Dedifferentiated amniotic fluid mesenchymal stem cell (primary cell): Measurements from ENCODE around the gene PHF21A.

Experiments used
- DNase-seq: peaks from one replicate; pipeline ENCODE4 v3.0.0-alpha.2; 2016; ENCODE audit errors: extremely low spot score

Gene PHF21A

DNA sequence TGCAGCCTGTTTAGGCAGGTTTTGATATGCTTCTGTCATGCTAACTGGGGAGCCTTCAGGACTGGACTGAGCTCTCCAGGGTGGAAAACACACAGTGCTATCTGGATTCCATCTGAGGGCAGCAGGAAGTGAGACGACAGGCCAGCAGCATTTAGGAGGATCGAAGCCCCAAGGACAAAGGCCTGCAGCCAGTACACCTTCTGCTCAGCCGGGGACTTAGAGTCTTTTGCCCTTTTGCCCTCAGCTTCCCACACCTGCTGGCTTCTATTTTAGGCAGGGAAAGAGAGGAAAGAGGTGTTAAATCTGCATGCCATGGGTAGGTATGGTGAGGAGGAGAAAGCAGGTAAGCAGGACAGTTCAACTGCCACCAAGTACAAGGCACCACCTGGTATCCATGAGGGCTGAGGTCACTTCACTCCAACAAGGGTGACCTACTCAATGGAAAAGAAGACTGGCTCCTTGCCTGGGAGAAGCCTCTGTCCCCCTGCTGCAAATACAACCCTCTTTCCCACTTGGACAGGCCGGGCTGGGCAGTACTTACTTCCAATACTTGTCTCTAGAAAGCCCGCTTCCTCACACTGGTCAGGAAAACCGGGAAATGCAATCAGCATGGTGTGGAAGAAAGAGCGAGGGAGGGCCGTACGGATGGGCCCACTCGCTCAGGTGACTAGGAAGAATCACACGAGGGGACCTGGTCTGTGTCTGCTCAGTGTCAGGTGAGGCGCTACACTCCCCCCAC is 186.5 kb downstream of the PHF21A start:
- DNase-seq = no peak

DNA sequence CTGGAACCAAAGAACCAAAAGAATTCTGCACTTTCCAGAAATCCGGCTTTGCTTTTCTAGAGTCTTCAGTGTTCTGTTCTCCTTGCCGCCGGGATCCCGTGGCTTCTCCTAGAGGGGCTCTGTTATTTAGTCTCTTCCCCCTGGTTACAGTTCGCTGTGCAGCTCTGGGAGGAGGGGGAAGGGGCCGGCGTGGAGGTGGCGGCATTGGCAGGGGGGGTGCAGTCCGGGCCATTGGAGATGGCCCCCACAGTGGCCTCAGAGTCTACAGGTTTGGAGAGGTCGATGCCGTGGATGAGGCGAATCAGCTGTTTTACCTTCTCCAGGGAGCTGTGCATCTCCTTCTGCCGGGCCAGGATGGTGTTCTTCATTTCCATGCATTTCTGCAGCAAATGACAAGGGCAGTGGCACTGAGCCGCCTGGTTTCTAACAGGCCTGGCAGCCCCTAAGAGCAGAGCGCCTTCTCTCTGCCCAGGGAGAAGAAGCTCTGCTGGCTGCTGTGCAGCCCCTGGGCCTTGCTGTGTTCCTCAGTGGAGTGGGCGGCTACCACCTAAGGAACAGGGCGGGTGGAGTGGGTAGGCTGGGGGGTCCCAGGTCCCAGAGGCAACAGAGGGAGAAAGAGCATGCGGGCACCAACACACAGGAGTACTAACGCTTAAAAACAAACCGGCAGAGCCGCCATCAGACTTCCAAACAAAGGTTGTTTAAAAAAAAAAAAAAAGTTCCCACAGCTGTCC is 187.2 kb downstream of the PHF21A start:
- no peak for DNase-seq

DNA sequence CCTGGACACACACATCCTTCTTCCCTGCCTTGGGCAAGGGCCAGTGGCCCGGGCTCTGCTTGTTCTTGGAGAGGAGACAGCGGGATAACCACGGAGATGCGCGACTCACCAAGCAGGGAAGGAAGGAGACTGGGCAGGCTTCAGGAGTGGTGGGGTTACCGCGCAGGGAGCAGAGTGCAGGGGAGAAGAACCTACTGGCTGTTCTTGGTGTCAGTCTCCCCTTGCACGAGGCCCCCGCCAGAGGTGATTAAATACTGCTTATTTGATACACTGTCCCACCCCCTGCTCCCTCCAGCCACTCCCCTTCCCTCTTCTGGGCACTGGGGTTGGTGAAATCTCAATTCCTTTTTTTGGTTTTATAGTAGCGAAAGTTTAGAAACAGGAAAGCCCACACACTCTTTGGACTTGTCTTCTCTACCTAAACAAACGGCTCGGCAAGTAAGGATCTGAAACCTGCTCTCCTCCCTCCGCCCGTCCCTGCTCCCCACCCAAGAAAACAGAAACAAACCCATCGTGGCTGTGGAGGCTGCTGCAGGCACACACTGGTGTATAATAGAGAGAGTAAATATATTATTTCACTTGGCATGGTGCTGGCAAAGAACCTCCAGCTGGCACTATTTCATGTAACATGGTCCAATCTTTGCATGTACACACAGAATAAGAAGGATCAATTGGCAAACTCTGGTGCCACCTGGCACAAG is 188.0 kb downstream of the PHF21A start:
- DNase-seq = no peak

DNA sequence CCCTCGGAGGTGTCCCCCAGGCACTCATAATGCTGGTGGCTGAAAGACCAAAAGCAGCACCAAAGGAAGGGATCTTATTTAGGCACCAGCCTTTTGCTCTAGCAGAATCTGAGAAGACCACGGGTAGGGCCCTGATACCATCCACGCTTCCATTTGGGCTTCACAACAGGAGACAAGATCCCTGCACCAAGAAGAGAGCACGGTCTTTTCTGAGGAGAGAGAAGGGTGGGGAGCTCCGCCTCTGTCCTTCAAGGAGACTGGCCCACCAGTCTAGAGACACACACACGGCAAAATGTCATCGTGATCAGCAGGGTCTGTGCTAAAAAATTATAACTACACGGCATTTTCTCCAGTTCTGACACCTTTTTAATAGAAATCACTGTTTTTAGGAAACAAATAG is 189.0 kb downstream of the PHF21A start:
- no peak for DNase-seq

DNA sequence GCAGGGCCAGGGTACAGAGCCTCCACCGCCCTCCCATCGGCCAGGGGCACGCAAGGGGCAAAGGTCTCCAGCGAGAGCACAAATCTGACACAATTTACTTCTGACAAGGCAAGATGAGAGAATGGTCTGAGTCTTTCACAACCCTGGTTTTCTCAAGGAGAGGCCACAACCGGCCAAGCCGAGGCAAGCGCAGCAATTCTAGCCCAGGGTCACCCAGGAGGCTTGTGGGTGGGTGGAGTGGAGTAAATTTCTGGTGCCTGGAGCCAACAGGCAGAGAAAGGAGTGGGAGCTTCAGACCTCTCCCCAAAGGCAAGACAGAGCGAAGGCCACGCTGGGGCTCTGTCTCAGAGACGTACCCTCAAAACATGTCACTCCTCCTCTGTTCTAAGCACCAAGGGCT is 189.5 kb downstream of the PHF21A start:
- DNase-seq = no peak

DNA sequence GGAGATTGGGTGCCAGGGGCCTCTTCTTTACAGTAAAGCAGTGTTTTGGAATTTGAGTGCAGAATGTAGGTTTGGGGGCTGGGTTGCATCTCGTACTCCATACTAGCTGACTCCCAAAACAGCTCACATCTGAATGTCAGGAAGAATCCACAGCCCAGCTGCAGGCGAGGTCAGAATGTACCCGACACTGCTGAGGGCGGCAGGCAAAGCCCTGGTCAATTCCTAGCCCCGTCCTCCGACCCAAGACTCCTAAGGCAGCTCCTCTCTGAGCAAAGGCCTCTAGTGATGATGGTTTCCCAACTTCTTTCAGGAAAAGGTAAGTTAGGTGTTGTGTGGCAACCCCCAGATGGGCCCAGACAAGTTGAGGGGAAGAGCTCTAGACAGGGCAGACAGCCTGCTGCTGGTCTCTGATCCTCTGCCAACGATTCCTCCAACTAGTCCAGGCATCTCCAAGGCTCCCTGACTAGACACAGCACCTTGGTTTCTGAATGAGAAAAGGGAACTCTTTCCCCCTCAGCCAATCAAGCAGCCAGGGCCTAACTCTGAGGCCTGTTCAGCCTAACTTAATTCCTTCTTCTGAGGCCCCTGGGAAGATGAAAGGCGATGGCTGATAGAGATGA is 190.2 kb downstream of the PHF21A start:
- no peak for DNase-seq

DNA sequence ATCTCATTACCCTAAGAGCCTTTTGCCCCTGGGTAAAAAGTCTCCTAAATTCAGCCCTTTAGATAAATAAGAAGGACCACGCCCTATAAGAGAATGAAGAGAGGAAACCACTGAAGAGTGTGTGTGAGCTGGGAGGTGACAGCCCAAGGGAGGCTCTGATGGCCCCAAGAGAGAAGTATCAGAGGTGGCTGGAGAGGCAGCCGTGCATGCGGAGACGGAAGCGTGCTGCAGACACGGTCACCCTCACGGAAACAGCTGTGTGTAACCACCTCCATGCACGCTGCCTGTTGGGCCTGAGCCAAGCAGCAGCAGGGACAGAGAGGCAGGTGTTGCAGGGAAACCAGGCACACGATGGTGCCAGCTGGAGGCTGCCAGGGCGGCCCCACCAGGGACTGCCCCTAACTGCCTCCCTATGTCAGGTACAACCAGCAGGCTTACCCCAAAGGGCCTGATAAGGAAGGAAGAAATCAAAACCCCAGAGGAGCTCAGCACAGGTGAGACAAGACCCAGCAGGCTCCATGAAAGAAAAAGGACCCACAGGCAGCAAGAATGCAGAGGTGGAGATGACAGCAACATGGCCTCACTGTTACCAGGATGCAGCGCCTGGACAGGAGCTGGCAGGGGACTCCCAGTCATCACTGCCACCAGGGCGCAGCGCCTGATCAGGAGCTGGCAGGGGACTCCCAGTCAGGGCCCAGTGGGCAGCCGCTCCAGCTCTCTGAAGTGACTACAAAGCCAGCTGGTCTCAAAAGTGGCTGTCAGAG is 191.0 kb downstream of the PHF21A start:
- DNase-seq = no peak

DNA sequence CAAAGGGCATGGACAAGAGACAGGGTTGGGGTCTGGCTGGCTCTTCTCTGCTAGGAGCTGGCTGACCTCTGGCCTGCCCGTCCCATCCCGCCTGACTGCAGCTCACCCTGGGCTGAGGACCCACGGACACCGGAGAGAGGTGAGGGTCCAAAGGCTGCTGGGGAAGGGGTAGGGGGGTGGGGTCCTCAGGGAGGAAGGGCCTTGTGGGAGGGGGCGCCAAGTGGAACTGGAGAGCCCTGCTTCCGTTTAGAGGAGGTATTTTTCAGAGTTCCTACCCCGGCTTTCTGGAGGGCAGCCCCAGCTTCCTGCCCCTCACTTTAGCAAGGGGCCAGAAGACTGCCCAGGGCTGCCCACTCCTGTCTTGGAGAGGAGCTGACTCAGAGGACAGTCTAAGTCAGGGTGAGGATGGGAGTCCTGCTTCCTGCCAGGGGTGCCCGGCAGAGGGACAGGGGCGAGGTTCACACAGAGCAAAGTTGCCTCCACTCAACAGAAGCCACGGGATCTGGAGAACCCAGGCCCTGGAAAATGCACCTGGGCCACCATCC is 191.7 kb downstream of the PHF21A start:
- no peak for DNase-seq

DNA sequence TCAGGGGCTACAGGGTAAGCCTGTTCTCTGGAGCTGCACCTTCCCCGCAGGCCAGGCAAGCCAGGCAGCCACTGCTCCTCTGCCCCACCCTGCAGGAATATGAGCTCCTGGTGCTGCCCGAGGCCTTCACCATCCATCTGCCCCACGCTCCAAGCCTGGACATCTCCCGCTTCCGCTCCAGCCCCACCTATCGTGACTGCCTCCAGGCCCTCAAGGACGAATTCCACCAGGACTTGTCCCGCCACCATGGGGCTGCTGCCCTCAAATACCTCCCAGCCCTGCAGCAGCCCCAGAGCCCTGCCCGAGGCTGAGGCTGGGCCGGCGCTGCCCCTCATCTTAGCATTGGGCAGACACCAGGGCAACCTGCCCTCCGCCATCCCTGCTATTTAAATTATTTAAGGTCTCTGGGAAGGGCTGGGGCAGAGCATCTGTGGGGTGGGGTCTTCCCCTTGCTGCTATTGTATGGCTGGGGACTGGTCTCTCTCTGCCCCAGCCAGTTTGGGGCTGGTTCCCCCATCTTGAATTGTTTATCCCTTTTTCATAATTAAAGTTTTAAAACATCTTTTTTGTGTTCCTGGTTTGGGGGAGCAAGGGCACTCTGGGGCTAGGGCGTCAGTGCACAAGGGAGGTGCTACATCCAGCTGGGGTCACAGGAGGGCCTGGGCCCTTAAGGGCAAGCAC is 192.6 kb downstream of the PHF21A start:
- DNase-seq = no peak

DNA sequence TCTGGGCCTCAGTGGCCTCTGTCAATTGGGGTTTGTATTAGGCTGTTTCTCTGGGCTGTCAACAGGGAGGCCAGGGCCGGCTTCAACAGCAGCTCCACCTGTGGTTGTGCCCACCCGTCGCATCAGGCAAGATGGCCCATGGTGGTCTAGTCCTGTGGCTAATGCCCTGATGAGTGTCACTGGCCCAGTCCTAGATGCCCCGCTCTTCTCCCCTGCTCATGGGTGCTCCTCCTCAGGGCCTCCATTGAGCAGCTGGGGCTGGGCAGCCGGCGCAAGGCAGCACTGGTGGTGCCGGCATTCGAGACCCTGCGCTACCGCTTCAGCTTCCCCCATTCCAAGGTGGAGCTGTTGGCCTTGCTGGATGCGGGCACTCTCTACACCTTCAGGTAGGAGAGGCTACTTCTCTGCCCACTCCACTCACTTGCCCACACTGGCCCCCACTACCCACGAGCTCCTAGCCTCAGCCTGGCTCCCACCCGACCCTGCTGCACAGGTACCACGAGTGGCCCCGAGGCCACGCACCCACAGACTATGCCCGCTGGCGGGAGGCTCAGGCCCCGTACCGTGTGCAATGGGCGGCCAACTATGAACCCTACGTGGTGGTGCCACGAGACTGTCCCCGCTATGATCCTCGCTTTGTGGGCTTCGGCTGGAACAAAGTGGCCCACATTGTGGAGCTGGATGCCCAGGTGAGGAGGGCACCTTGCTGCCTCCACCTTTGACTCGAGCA is 193.4 kb downstream of the PHF21A start:
- no peak for DNase-seq

DNA sequence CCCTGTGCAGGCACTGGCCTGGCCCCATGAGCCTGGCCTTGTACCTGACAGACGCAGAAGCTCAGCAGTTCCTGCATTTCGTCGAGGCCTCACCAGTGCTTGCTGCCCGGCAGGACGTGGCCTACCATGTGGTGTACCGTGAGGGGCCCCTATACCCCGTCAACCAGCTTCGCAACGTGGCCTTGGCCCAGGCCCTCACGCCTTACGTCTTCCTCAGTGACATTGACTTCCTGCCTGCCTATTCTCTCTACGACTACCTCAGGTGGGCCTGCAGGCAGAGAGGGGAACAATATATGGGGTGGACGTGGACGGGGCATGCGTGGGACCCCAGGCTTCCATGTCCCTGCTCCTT is 193.9 kb downstream of the PHF21A start:
- DNase-seq = no peak

DNA sequence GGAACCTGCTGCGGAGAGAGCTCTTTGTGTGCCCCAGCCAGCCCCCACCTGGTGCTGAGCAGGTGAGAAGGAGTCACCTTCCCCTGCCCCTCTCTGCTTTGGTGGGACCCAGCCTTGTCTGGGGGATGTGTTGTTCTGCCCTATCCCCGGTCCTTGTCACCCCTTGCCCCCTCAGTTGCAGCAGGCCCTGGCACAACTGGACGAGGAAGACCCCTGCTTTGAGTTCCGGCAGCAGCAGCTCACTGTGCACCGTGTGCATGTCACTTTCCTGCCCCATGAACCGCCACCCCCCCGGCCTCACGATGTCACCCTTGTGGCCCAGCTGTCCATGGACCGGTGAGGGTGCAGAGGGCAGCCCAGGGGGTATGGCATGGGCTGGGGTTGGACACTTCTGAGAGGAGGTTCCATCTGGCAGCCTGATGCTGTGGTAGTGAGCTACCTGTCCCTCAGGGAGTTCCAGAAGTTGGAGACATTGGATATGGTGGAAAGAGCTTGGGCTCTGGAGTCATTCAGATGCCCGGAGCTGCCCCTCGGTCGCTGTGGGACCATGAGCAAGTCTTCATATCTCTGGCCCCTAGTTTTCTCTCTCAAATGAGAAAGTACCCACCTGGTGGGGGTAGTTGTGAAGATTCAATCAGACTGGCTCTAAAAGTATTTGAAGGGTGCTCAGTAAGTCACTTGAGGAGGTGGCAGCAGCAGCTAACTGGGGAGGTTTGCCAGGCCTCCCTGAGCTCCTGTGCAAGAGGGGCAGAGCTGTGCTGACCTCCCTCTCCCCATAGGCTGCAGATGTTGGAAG is 194.5 kb downstream of the PHF21A start:
- DNase-seq = no peak

DNA sequence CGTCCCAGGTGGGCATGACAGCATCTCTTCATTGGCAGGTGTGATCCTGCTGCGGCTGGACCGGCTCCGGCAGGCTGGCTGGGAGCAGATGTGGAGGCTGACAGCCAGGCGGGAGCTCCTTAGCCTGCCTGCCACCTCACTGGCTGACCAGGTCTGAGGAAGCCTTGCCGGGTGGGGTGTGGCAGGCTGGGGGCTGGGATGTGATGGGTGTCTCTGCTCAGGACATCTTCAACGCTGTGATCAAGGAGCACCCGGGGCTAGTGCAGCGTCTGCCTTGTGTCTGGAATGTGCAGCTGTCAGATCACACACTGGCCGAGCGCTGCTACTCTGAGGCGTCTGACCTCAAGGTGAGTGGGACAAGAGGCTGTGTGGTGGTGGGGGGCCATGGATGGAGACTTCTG is 195.3 kb downstream of the PHF21A start:
- DNase-seq = no peak

DNA sequence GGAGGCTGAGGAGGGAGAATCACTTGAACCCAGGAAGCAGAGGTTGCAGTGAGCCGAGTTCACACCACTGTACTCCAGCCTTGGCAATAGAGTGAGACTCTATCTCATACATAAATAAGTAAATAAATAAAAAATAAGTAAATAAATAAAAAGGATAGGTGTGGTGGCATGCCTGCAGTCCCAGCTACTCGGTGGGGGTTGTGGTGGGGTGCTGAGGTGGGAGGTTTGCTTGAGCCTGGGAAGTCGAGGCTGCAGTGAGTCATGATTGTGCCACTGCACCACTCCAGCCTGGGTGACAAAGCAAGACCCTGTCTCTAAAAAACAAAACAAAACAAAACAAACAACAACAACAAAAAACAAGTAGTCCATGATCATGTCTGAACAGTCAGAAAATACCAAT is 195.7 kb downstream of the PHF21A start:
- DNase-seq = no peak

DNA sequence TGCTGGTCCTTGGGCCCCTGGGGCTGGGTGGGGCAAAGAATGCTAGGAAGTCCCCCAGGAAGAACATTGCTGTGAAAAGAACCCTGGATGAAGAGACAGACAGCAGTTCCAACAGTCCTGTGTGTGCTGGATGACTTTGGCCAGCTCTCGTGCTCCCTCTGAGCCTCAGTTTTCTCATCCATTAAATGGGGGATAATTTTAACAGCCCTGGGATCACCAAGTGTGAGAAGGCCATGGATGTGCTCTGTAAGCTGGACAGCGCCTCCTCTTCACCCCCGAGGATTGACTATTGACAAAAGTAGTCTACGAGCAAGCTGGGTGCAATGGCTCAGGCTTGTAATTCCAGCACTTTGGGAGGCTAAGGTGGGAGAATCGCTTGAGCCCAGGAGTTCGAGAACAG is 196.3 kb downstream of the PHF21A start:
- no peak for DNase-seq

DNA sequence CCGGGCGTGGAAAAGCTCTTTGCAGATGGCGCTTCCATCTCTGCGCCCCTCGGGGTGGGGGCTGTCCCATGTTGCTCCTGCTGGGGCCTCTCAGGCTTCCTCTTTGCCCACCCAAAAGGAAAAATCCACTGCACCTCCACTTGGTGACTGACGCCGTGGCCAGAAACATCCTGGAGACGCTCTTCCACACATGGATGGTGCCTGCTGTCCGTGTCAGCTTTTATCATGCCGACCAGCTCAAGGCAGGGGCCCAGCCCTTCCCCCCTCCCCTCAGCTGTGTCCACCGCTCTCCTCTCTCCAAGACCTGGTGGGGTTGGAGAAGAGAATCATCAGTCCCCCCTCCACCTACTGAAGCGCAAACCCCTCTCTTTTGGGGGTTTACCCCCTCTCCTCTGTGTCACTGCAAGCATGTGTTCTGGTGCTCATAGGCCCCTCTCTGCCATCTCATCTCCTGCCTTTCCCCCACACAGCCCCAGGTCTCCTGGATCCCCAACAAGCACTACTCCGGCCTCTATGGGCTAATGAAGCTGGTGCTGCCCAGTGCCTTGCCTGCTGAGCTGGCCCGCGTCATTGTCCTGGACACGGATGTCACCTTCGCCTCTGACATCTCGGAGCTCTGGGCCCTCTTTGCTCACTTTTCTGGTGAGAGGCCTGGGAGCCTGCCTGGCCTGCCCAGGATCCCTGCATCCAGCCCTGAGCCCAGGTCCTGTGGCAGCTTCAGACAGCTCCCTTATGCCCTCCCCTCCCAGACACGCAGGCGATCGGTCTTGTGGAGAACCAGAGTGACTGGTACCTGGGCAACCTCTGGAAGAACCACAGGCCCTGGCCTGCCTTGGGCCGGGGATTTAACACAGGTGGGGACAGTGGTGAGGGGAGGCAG is 197.0 kb downstream of the PHF21A start:
- DNase-seq = no peak

DNA sequence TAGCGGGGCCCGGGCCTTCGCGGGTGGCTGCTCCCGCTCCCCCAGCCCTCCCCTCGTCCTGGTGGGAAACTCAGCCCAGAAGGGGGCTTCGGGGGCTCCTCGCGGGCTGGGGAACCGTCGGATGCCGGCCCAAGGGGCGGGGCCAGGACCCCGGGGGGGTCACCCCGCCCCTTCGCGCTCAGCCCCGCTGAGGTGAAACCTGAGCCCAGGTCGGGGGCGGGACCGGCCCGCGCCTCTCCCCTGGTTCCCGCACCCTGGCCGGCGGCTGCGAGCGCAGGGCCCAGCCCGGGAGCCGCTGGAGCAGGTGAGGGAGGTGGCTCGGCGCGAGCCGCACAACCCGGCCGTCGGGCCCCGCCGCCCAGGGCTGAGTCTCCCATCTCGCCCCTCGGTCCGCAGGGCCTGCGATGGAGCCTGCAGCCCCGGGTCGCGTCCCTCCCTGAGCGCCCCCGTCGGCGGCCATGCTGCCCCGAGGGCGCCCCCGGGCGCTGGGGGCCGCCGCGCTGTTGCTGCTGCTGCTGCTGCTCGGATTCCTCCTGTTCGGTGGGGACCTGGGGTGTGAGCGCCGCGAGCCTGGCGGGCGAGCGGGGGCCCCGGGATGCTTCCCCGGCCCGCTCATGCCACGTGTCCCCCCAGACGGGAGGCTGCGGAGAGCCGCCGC is 198.7 kb downstream of the PHF21A start, which contains the start of gene LARGE2:
Gene LARGE2 (plus strand): TSS at position 232 of the 658 bp plus-strand sequence. CDS start 227 bp downstream, at position 459.
- no peak for DNase-seq
